Measurements from ENCODE around the gene SKAP2.

SKAP2 gene

GRCh38 chr7:26631601-26632000 lies 232.8 kb downstream of the SKAP2 start:
- no peak for DNase-seq (ENCODE audit: low spot score)

GRCh38 chr7:26630941-26631580 lies 233.3 kb downstream of the SKAP2 start:
- DNase-seq (ENCODE audit: low spot score) = no peak

- DNase-seq (ENCODE audit: low spot score) = no peak
These were observed 234.0 kb downstream of the SKAP2 start for GRCh38 chr7:26630361-26630760.

DNA sequence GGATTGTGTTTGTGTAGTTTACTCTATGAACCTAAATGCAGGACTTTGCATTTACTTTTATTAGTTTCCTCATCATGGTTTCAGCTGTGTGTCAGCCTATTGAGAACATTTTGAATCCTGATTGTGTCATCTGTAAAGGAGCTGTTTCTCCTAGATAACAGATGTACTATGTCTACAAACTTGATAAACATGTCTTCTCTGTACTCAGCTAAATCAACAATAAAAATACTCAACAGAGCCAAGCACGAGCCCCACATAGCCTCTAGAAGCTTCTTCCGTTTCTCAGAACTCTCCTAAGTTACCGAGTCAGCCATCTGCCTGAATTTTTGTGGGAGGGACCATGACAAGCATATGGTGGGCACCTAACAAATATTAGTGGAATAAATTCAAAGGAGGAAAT lies 234.7 kb downstream of the SKAP2 start:
- DNase-seq (ENCODE audit: low spot score) = no peak

GRCh38 chr7:26627891-26628341 lies 236.5 kb downstream of the SKAP2 start:
- DNase-seq (ENCODE audit: low spot score) = peak; percentile 17

DNA sequence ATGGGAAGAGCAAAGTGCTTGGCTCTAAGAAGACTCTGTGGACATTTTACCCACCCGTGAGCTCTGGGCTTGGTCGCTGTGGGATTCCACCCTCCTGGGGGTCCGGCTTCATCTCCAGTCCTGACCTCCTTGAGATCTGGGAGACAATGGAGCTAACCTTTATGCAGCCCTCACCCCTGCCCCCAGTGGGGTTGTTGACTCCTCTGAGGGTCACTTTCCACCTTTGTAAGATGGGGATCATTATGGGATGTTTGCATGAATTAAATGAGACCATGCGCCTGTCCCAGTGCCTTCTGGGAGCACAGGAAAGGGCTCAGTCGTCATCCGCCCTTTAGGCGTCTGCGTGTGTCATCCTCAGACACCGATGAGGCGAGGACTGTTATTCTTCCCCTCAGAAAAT lies 237.2 kb downstream of the SKAP2 start:
- DNase-seq (ENCODE audit: low spot score) = no peak

- DNase-seq (ENCODE audit: low spot score) = no peak
These were observed 237.7 kb downstream of the SKAP2 start for GRCh38 chr7:26626687-26627086.

DNA sequence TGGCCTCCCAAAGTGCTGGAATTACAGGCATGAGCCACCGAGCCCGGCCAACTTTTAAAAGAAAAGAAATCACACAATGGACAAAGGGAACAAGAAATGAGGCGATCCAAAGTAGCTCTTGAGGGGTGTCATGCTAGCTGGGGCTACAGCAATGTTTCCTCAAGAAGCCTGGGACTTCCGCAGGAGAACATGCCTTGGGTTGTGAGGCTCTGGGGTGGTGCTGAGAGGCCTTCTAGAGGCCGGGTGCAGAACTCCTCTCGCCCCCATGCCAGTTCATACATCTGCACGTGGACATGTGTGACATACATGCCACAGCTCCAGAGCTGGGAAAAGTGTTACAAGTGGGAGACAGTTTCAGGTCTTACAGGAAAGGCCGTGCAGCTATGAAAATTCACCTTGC lies 238.2 kb downstream of the SKAP2 start:
- DNase-seq (ENCODE audit: low spot score) = no peak

GRCh38 chr7:26625286-26625685 lies 239.1 kb downstream of the SKAP2 start:
- DNase-seq (ENCODE audit: low spot score) = no peak

GRCh38 chr7:26624839-26625238 lies 239.6 kb downstream of the SKAP2 start:
- DNase-seq (ENCODE audit: low spot score) = no peak

DNA sequence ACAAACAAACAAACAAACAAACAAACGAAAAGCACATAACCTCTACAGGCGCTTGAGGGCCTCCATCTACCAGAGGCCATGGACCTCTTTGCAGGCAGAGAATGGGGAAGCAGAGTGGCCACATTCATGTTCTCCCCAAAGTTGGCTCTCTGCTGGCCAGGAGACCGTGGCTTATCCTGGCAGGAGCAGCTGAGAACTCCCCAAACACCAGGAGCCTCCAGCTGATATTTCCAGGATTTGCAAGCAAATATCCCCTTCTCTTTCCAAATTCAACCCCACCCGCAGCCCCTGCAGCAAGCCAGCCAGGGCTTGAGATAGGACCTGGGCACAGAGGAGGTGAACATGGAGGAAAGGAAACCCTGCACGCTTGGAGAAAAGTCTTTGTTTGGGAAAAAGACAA lies 240.0 kb downstream of the SKAP2 start:
- no peak for DNase-seq (ENCODE audit: low spot score)

DNA sequence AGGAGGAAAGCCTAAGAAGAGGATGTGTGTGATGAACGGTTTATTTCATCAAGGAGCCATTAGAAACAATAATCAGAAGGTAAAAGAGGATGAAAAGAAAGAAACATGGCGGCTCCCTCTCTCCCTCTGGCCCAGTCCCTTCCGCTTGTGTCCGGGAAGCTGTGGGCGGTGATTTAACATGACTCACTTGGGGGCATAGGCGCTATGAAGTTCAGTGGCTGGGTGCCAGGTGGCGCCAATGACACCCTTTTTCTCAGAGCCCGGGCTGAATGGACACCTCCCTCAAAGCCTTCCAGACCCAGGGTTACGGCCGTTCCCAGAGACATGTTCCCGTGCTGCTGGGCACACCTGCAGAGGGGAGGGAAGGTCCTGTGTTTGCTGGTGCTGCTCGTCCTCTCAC lies 244.0 kb downstream of the SKAP2 start:
- DNase-seq (ENCODE audit: low spot score) = no peak

DNA sequence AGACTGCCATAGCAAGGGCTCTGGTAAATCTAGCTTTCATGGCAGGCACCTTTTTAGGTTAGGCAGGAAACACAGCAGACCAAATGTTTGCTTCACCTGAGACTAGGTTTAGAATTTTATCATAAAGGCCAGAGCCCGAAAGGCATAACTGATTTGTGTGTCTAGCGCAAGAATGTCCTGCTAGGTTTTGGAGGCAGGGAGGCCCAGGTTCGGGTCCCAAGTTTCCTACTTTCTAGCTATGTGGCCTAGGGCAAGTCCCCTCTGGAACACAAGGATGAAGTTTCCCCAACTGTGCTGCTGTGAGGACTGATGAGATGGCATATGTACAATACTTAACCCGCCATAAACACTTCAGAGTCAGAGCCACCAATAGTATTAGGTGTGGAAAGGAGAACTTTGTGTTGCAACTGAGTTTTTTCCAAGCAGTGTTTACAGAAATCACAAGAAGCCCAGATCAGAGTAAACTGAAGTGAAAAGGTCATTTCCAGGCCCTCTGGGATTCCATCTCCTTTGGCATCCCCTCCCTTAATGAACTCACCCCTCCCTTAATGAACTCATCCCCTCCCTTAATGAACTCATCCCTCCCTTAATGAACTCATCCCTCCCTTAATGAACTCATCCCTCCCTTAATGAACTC lies 244.9 kb downstream of the SKAP2 start:
- DNase-seq (ENCODE audit: low spot score) = no peak

GRCh38 chr7:26618898-26619297 lies 245.5 kb downstream of the SKAP2 start:
- no peak for DNase-seq (ENCODE audit: low spot score)

DNA sequence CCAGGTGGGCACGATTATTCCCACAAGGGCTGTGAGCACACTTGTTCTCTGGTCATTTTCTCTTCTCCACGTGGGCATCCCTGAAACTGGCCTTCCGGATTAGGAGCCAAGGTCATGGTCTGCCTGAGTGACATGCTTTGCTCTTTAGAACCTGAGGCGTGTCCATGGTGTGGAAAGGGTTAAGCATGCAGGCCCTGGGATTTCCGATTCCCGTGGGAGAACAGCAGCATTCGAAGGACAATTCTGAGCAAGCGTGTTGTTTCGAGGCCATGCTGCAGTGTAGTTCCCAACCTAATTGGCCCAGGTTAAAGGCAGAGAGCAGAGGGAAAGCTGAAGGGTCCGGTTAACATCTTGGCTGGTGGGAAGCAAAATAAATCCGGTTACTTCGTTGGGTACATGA lies 245.9 kb downstream of the SKAP2 start:
- DNase-seq (ENCODE audit: low spot score) = no peak
